ENCODE data around the gene HIF1A.

DNA sequence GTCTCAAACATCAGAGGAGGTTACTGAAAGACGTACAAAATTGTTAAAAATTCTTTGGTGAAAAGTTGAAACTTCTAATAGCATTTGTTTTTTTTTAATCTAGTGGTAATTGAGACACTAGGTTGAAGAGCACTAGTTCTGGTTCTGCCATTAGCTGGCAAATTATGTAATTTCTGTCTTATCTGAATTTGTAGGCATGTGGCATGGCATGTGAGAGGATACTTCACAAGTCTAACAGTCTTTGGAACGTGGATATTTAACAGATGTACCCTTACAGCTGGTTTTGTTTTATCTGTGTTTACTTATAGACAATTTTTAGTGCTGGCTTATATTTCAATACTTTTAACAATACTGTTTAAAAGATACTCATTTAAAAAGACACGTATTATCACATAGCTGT, 72.9 kb downstream of the HIF1A start:
- TF ChIP-seq, protein P1, sequence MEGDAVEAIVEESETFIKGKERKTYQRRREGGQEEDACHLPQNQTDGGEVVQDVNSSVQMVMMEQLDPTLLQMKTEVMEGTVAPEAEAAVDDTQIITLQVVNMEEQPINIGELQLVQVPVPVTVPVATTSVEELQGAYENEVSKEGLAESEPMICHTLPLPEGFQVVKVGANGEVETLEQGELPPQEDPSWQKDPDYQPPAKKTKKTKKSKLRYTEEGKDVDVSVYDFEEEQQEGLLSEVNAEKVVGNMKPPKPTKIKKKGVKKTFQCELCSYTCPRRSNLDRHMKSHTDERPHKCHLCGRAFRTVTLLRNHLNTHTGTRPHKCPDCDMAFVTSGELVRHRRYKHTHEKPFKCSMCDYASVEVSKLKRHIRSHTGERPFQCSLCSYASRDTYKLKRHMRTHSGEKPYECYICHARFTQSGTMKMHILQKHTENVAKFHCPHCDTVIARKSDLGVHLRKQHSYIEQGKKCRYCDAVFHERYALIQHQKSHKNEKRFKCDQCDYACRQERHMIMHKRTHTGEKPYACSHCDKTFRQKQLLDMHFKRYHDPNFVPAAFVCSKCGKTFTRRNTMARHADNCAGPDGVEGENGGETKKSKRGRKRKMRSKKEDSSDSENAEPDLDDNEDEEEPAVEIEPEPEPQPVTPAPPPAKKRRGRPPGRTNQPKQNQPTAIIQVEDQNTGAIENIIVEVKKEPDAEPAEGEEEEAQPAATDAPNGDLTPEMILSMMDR (IDR thresholded peaks at IDR 0.05; ENCODE audit: borderline replicate concordance, extremely low read depth, low read length, poor library complexity, severe bottlenecking) = no peak
- TF ChIP-seq EZH2 (IDR thresholded peaks at IDR 0.05; ENCODE audit: borderline replicate concordance, low read depth, low read length, severe bottlenecking) = no peak
